Stimulated activated CD8-positive, alpha-beta memory T cell treated with anti-CD3 and anti-CD28 coated beads, Interleukin-4, amount 100 ng/mL, for 4 hours (primary cell): ENCODE data around the gene CDH12.
"Not testable (repeated sequence)": the region's sequence is repeated elsewhere in the genome, so short reads cannot be mapped to it uniquely, and the experiment has no call there.

ENCODE experiments used
- DNase-seq, 2 donors: peaks; one replicate each; pipeline ENCODE4 v3.0.0-alpha.2; 2020; ENCODE audit warnings: low read depth in 2 of 2, low spot score in 1 of 2

Gene CDH12

GRCh38 chr5:22852807-22853660, at the start of gene CDH12:
Gene CDH12 (minus strand): TSS chr5:22853344.
- no peak for DNase-seq

- no peak for DNase-seq
These were observed 48.7 kb upstream of the CDH12 start for GRCh38 chr5:22901885-22902284.

DNA sequence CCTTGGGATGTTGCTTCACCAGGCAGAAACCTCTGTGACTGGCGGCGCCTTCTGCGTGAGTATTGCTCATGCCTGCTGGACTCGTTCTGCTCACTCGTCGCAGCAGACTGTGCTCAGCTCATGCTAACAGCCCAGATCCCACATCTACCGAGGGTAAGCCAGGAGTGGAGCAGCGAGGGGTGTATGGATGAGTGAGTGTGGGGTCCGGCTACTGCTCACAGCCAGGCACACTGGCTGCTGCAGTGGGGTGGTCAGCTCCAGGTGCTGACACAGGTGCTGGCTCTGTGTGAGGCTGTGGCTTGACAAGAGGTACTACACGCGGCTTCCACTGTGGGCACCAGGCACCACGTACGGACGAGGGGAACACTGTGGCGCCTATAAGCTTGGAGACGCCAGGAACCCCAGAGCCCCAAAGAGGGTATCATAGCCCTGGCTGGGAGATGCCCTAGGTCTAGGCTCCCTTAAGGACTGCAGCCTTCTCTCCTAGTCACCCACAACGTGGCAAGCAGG, 47.7 kb upstream of the CDH12 start:
- no peak for DNase-seq

- no peak for DNase-seq
These were observed 46.2 kb upstream of the CDH12 start for GRCh38 chr5:22899341-22899740.

DNA sequence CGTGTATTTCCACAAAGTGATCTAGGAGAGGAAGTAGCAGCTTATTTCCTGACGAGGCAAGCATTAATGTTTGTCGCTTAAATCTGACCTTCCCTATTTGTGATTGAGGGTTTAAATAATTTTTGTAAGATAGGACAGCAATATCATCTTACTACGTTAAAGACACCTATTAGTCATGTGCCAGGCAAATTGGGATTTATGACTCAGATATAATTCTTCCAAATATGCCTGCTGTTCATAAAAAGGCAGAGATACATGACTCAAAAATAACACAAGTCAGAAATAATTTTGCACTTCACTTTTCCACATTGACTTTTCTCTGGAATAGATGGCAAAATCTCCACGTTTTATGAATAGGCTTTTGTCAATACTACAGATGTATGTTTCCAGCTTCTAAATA, 43.0 kb upstream of the CDH12 start:
- no peak for DNase-seq

- DNase-seq = no peak
These were observed 39.3 kb upstream of the CDH12 start for GRCh38 chr5:22892441-22892840.

GRCh38 chr5:22889720-22890119, 36.6 kb upstream of the CDH12 start:
- DNase-seq = no peak

- no peak for DNase-seq
These were observed 34.4 kb upstream of the CDH12 start for GRCh38 chr5:22887566-22887965.

DNA sequence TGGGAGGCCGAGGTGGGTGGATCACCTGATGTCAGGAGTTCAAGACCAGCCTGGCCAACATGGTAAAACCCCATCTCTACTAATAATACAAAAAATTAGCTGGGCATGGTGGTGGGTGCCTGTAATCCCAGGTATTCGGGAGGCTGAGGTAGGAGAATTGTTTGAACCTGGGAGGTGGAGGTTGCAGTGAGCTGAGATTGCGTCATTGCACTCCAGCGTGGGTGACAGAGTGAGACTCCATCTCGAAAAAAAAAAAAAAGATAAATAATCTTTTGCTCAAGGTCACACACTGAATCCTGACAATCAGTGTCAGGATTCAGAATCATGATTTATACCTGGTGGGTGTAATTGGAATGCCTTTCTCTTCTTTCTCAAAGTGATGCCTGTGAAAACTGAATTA, 5.8 kb upstream of the CDH12 start:
- not testable (repeated sequence) for DNase-seq

GRCh38 chr5:22855824-22856223, 2.7 kb upstream of the CDH12 start:
- no peak for DNase-seq

DNA sequence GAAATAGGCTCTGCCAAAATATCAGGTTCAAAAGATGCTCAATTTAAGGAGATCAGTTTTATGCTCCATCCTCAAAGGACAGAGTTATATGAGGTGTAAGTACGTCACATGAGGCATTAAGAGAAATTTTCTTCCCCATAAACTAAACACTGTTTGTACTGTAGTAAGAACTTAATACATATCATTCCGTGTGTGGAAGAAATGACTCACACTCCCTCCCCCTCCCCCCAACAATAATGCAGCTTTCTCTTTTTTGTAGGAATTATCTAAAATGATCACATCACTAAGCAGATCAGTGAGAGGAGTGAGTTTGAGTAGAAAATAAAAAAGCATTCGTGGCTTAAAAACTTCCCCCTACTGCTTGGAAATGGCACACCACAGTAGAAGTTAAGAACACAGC, 2.2 kb downstream of the CDH12 start:
- DNase-seq = no peak

- no peak for DNase-seq
These were observed 6.5 kb downstream of the CDH12 start for GRCh38 chr5:22846693-22847092.

DNA sequence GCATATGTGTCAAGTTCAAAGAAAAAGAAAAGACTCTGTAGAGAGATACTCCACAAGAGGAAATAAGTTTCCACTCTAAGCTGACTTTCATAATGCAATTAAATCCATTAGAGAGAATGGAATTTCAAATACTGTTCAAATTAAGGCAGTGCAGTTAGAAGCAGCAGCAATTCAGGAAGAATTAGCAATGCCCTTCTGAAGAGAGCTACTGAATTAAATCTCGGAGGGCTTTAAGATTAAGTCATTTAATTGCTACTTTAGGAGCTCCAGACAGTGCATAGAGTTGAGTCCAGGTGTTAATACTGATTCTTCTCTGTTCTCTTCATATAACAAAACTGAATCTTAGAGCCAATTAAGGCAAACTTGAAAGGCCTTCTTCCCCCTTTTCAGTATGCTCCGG, 8.5 kb downstream of the CDH12 start:
- DNase-seq = no peak

- DNase-seq = no peak
These were observed 9.0 kb downstream of the CDH12 start for GRCh38 chr5:22844155-22844554.

DNA sequence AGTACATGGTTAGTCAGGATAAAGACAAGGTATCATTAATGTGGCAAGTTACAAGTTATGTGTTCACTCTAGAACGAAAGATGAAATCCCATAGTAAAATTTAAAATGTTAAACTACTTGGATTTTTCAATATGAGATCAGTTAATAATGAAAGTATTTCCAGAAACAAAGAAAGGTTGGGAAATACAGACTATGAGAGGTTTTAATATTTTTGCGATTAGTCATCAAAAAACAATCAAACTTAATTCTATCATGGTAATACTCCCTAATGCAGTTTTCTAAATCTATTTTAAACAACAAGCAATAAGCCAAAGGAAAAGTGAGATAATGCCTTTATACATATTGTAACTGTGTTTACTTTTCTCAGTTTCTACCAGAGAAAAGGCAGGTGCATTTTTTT, 10.6 kb downstream of the CDH12 start:
- DNase-seq = no peak

GRCh38 chr5:22837803-22838202, 15.3 kb downstream of the CDH12 start:
- no peak for DNase-seq

- no peak for DNase-seq
These were observed 17.5 kb downstream of the CDH12 start for GRCh38 chr5:22835686-22836085.

- no peak for DNase-seq
These were observed 59.7 kb downstream of the CDH12 start for GRCh38 chr5:22793463-22793862.

- DNase-seq = no peak
These were observed 65.3 kb downstream of the CDH12 start for GRCh38 chr5:22787807-22788206.

GRCh38 chr5:22787398-22787797, 65.7 kb downstream of the CDH12 start:
- DNase-seq = no peak

DNA sequence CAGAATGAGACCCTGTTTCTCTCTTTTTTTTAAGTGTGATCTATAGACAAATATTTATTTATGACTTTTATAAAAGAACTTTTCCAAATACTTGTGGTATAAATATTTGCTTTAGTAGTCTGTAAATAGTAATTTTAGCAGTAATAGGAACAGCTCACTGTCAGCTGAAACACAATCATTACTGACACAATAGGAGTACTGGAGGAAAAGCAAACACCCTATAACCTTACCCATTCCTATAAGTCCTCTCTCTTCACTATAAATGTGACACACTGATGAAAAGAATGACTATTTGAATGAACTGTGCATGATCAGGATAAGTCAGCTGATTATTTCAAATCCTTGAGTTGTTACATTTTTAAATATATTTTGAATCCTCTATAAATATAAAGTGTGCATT, 72.4 kb downstream of the CDH12 start:
- no peak for DNase-seq

- no peak for DNase-seq
These were observed 73.6 kb downstream of the CDH12 start for GRCh38 chr5:22779499-22779898.

DNA sequence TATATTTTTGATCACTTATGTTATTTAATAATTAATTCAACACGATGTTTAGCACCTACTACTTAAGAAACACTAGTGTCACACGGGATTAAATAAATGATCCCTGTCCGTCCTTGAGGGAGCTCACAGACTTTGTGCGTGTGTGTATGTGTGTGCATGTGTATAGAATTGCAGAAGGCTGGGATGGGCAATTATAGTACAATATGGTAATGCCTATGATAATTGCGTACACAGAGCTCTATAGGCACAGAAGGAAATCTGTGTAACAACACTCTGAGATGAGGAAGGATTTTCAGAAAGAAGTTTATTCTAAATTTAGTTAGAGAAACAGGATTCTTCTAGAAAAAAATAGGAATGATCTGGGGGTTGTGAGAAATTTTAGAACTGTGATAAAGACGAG, 76.9 kb downstream of the CDH12 start:
- no peak for DNase-seq
